ENCODE measurements around the gene TMOD3. TPM values are rescaled to one million over a fixed set of nuclear protein-coding genes. Genes with fewer than 3 reads are reported as not detected.

The TMOD3 gene
- total and polyA plus RNA-seq, 5 experiments from 2014 or later: 27.6 to 56.7 (median 32.6) TPM

DNA sequence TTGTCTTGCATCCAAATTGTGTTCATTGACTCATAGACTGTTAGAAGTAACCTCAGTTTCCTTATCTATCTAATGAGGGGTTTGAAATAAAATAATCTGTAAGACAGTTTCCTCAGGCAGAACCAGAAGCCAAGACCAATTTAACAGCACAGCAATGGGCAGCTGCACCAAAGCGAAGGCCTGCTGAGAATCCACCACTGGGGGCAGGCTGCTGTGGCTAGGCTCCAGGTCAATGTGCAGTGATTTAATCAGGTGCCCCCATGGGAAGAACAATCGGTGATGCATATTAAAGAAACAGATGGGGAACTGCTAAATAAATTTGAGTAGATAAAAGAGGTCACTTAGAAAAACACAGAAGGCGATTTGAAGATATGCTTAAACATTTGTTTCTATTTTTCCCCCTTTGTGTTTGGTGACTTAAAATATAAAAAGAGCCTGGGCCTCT lies 28.0 kb upstream of the TMOD3 start:
- no peak for ATAC-seq
- no peak overlapping the region for H3K4me3 Mint-ChIP-seq
- H3K27ac Mint-ChIP-seq: no peak overlapping the region
- DNase-seq: no peak
- H3K4me1 Mint-ChIP-seq: peaks cover 0 to 4% (median 1%) of the 10 kb centered on the region in 4 donors
- H3K36me3 Mint-ChIP-seq: peaks cover 0 to 52% (median 41%) of the 10 kb centered on the region in 3 donors
- H3K9me3 Mint-ChIP-seq: no peaks in the 10 kb centered on the region
- POLR2A ChIA-PET: no interaction called here
- no peaks in the 10 kb centered on the region for H3K27me3 Mint-ChIP-seq

DNA sequence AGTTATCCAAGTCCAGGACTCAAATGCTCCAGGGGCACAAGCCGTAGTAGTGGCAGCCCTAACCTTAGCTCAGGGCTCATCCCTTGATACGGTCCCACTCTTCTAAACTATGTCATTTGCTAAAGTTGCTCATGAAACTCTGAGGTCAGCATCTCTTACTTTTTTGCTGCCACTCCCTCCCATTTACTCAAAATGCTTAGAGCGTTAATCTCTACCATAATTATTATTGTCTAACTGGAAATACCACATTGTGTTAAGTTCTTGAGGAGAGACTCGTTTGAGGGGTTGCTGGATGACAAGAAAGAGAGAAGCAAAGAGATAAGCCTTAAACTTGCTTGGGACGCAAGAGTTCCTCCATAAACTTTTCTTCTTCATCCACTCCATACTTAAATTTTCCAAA lies 26.9 kb upstream of the TMOD3 start:
- H3K36me3 Mint-ChIP-seq: peaks cover 9 to 64% (median 53%) of the 10 kb centered on the region in 3 donors
- ATAC-seq (no peak), DNase-seq (no peak)
- no peaks in the 10 kb centered on the region for H3K9me3 Mint-ChIP-seq
- no peak overlapping the region for H3K27ac Mint-ChIP-seq
- POLR2A ChIA-PET: no interaction called here
- peaks cover 0 to 4% (median 1%) of the 10 kb centered on the region in 4 donors for H3K4me1 Mint-ChIP-seq
- no peaks in the 10 kb centered on the region for H3K27me3 Mint-ChIP-seq
- H3K4me3 Mint-ChIP-seq: no peak overlapping the region

GRCh38 chr15:51803965-51804364 lies 25.5 kb upstream of the TMOD3 start:
- Mint-ChIP-seq H3K4me3 (no peak overlapping the region), H3K36me3 (peaks cover 9 to 63% (median 54%) of the 10 kb centered on the region in 3 donors), H3K4me1 (peaks cover 0 to 4% (median under 1%) of the 10 kb centered on the region in 4 donors), H3K9me3 (no peaks in the 10 kb centered on the region), H3K27me3 (no peaks in the 10 kb centered on the region), H3K27ac (no peak overlapping the region)
- no peak for DNase-seq
- POLR2A ChIA-PET: no interaction called here
- ATAC-seq: no peak

GRCh38 chr15:51806123-51806522 lies 23.3 kb upstream of the TMOD3 start:
- H3K36me3 Mint-ChIP-seq: peaks cover 9 to 64% (median 51%) of the 10 kb centered on the region in 3 donors
- peaks cover 0 to 4% (median 0%) of the 10 kb centered on the region in 4 donors for H3K4me1 Mint-ChIP-seq
- H3K27me3 Mint-ChIP-seq: no peaks in the 10 kb centered on the region
- no peak for DNase-seq
- POLR2A ChIA-PET: no interaction called here
- H3K4me3 Mint-ChIP-seq: no peak overlapping the region
- ATAC-seq: no peak
- H3K27ac Mint-ChIP-seq: no peak overlapping the region
- no peaks in the 10 kb centered on the region for H3K9me3 Mint-ChIP-seq

- no peak for ATAC-seq
- Mint-ChIP-seq H3K4me1 (peaks cover 0 to 2% (median 0%) of the 10 kb centered on the region in 4 donors), H3K4me3 (no peak overlapping the region), H3K9me3 (no peaks in the 10 kb centered on the region), H3K27ac (no peak overlapping the region), H3K27me3 (no peaks in the 10 kb centered on the region), H3K36me3 (peaks cover 15 to 66% (median 64%) of the 10 kb centered on the region in 3 donors)
- no peak for DNase-seq
- POLR2A ChIA-PET: no interaction called here
Measured at GRCh38 chr15:51809457-51809856, 20.0 kb upstream of the TMOD3 start.

GRCh38 chr15:51812598-51812997 lies 16.9 kb upstream of the TMOD3 start:
- ATAC-seq (no peak), DNase-seq (no peak)
- no peaks in the 10 kb centered on the region for H3K9me3 Mint-ChIP-seq
- H3K27ac Mint-ChIP-seq: no peak overlapping the region
- peaks cover 0 to 2% (median 0%) of the 10 kb centered on the region in 4 donors for H3K4me1 Mint-ChIP-seq
- H3K4me3 Mint-ChIP-seq: no peak overlapping the region
- H3K27me3 Mint-ChIP-seq: no peaks in the 10 kb centered on the region
- peaks cover 11 to 59% (median 52%) of the 10 kb centered on the region in 3 donors for H3K36me3 Mint-ChIP-seq
- POLR2A ChIA-PET: no interaction called here

GRCh38 chr15:51814606-51815005 lies 14.8 kb upstream of the TMOD3 start:
- POLR2A ChIA-PET: no interaction called here
- Mint-ChIP-seq H3K4me1 (peaks cover 0 to 2% (median 0%) of the 10 kb centered on the region in 4 donors), H3K36me3 (peaks cover 22 to 56% (median 36%) of the 10 kb centered on the region in 3 donors), H3K4me3 (no peak overlapping the region), H3K9me3 (peaks cover 0 to 5% (median 1%) of the 10 kb centered on the region in 9 donors), H3K27me3 (no peaks in the 10 kb centered on the region), H3K27ac (no peak overlapping the region)
- no peak for DNase-seq
- ATAC-seq: no peak

GRCh38 chr15:51816611-51817010 lies 12.8 kb upstream of the TMOD3 start:
- no peak for ATAC-seq
- Mint-ChIP-seq H3K4me1 (peaks cover 0 to 2% (median 0%) of the 10 kb centered on the region in 4 donors), H3K4me3 (no peak overlapping the region), H3K9me3 (peaks cover 11 to 23% (median 17%) of the 10 kb centered on the region in 9 donors), H3K36me3 (peaks cover 22 to 62% (median 40%) of the 10 kb centered on the region in 3 donors), H3K27me3 (no peaks in the 10 kb centered on the region), H3K27ac (no peak overlapping the region)
- DNase-seq: no peak
- POLR2A ChIA-PET: no interaction called here

GRCh38 chr15:51818150-51818549 lies 11.3 kb upstream of the TMOD3 start:
- Mint-ChIP-seq H3K36me3 (peaks cover 18 to 53% (median 38%) of the 10 kb centered on the region in 3 donors), H3K27me3 (no peaks in the 10 kb centered on the region), H3K4me3 (no peak overlapping the region), H3K9me3 (peaks cover 13 to 32% (median 19%) of the 10 kb centered on the region in 9 donors), H3K4me1 (peaks cover 0 to 2% (median 0%) of the 10 kb centered on the region in 4 donors), H3K27ac (no peak overlapping the region)
- POLR2A ChIA-PET: no interaction called here
- DNase-seq (no peak), ATAC-seq (no peak)

- ATAC-seq (no peak), DNase-seq (no peak)
- no peak overlapping the region for H3K27ac Mint-ChIP-seq
- no peaks in the 10 kb centered on the region for H3K27me3 Mint-ChIP-seq
- peaks cover 4 to 11% (median 7%) of the 10 kb centered on the region in 3 donors for H3K36me3 Mint-ChIP-seq
- POLR2A ChIA-PET: no interaction called here
- no peak overlapping the region for H3K4me3 Mint-ChIP-seq
- H3K4me1 Mint-ChIP-seq: peaks cover 3 to 11% (median 7%) of the 10 kb centered on the region in 4 donors
- peaks cover 7 to 19% (median 8%) of the 10 kb centered on the region in 9 donors for H3K9me3 Mint-ChIP-seq
Measured at GRCh38 chr15:51825698-51826097, 3.8 kb upstream of the TMOD3 start.

DNA sequence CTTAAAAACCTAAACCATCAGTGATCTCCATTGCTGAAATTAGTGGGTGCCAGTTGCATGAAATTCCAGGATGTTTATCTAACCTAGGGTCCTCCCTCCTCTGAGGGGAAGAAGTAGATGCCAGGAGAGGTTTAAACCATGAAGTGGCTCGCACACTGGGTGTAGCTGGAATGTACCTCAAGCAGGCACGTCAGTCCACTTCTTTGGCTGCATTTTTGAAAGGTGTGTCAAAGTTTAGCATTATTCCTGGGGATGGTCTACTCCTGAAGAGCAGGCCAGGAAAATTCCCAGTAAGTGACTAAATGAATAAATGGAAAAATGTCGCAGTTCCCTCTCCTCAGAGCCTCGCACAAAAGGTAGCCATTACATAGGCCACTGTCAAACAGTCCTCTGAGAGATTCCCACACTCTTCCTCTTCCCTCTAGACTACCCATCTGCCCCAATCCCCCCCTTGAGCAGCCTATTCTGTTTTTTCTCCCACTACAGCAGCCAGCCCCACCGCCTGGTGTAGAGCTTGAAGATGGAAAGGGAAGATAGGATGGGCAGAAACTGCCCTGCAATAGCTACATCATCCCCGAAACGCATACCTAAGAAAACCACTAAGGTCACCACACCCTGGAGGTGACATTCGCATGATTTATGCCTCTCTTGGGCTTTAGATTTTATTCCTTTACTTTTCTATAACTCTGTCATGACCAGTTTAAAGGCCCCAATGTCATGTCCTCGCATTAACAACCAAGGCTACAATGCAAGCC lies 655 bp upstream of the TMOD3 start:
- Mint-ChIP-seq H3K4me1 (peaks cover 18 to 41% (median 37%) of the 10 kb centered on the region in 4 donors), H3K4me3 (peak overlapping the region; percentile 87 to 99 (median 96)), H3K36me3 (no peaks in the 10 kb centered on the region), H3K27ac (peak overlapping the region in 8 of 10 donors; percentile 63 to 96 (median 92)), H3K27me3 (no peaks in the 10 kb centered on the region), H3K9me3 (no peaks in the 10 kb centered on the region)
- POLR2A ChIA-PET: interaction anchor here (0.7 kb wide), 1 partner anchor 560 kb away, joined by 3 read pairs; no protein-coding TSS in a partner anchor
- DNase-seq: no peak
- no peak for ATAC-seq

DNA sequence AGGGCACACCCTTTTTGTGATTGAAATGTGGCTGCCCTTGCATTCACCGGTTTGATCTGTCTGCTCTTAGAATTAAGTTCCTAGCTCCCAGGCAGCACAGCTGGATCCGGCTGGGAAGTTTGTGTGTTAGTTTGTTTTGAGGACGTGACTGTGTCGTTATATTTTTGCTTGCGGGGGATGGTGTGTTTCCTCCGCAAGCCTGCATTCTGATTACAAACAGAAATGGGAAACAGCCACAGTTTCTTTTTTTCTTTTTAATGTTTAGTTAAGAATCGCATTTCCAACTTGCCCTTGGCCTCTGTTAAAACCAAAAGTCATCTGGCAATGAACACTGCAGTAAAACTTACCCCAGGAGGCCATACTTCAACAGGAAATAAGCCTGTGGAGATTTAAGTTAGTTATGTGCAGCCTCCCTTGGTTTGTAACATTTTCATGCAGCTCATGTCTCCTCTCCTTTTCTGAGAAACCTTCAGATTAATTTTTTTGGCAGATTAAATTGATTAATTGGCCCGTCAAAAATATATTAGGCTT lies 888 bp downstream of the TMOD3 start:
- peak in 1 of 2 donors; percentile 19 for ATAC-seq
- Mint-ChIP-seq H3K4me3 (peak overlapping the region; percentile 93 to 99 (median 97)), H3K36me3 (no peaks in the 10 kb centered on the region), H3K27me3 (no peaks in the 10 kb centered on the region), H3K4me1 (peaks cover 21 to 56% (median 51%) of the 10 kb centered on the region in 4 donors), H3K9me3 (no peaks in the 10 kb centered on the region), H3K27ac (peak overlapping the region; percentile 63 to 97 (median 94))
- POLR2A ChIA-PET: interaction anchor here (0.8 to 1.2 kb wide), 3 partner anchors 8 to 94 kb away, joined by 3 to 4 read pairs (median 3); no protein-coding TSS in a partner anchor
- DNase-seq: peak in 2 of 10 donors; percentile 19 to 22

DNA sequence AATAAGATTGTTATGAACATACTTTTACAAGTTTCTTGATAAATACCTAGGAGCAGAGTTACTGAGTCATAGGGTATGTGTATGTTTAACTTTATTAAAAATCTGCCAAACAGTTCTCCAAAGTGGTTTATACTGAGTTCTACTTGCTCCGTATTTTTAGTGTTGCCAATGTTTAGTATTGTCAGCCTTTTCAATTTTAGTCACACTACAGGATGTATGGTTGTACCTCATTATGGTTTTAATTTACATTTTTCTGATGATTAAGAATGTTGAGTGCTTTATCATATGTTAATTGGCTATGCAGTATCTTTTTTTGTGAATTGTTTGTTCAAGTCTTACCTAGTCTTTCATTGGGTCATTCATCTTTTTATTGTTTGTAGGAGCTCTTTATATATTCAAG lies 4.3 kb downstream of the TMOD3 start:
- POLR2A ChIA-PET: no interaction called here
- Mint-ChIP-seq H3K27me3 (no peaks in the 10 kb centered on the region), H3K4me3 (peak overlapping the region in 7 of 10 donors; percentile 5 to 52 (median 24)), H3K4me1 (peaks cover 40 to 89% (median 83%) of the 10 kb centered on the region in 4 donors), H3K27ac (no peak overlapping the region), H3K36me3 (no peaks in the 10 kb centered on the region), H3K9me3 (no peaks in the 10 kb centered on the region)
- ATAC-seq: no peak
- DNase-seq: no peak

All from naive thymus-derived CD8-positive, alpha-beta T cell (primary cell).